T47D (cell line): Measurements from ENCODE around the gene DOCK6.

Source experiments
- DNase-seq, 2 experiments: peaks; one replicate each; pipeline versions ENCODE4 v3.0.0 to v3.0.0-alpha.2; 2011 to 2012; ENCODE audit warnings: low read depth in 1 of 2, low spot score in 1 of 2
- JUND ChIP-seq: IDR thresholded peaks from 2 replicates; pipeline ENCODE4 v1.6.1; 2012; ENCODE audit warnings: low read depth
- in situ Hi-C: cut with HindIII; loops from 2 replicates; pipeline ENCODE4 v1.10.0; 2016; ENCODE audit warnings: low sequenced_read_pairs, low pct_unique_long_range_greater_than_20kb

DOCK6 gene

GRCh38 chr19:11261971-11262839 is at the start of gene DOCK6:
Gene DOCK6, minus strand, starts transcription at chr19:11262524. Its CDS starts 84 bp downstream, at chr19:11262440.
- no peak for DNase-seq
- in situ Hi-C loops, result no loop called here
- TF ChIP-seq JUND, result no peak

GRCh38 chr19:11306337-11306736 is 44.0 kb upstream of the DOCK6 start:
- in situ Hi-C loops, result no loop called here
- no peak for TF ChIP-seq JUND
- no peak for DNase-seq

GRCh38 chr19:11304936-11305335 is 42.6 kb upstream of the DOCK6 start:
- DNase-seq, result no peak
- no peak for TF ChIP-seq JUND
- in situ Hi-C loops, result no loop called here

- in situ Hi-C loops, result no loop called here
- TF ChIP-seq JUND, result no peak
- DNase-seq, result no peak
These were observed 38.4 kb upstream of the DOCK6 start for GRCh38 chr19:11300811-11301120.

- in situ Hi-C loops, result no loop called here
- no peak for DNase-seq
- TF ChIP-seq JUND, result no peak
These were observed 37.9 kb upstream of the DOCK6 start for GRCh38 chr19:11299946-11300810.

GRCh38 chr19:11296264-11296663 is 33.9 kb upstream of the DOCK6 start:
- no peak for DNase-seq
- in situ Hi-C loops, result no loop called here
- TF ChIP-seq JUND, result no peak

- DNase-seq, result no peak
- TF ChIP-seq JUND, result no peak
- in situ Hi-C loops, result no loop called here
These were observed 33.4 kb upstream of the DOCK6 start, which contains the start of gene TSPAN16 for GRCh38 chr19:11295665-11296245. Gene TSPAN16, plus strand, starts transcription at chr19:11296160. Its CDS starts 138 bp downstream, at chr19:11296298.

GRCh38 chr19:11295180-11295579 is 32.9 kb upstream of the DOCK6 start:
- no peak for DNase-seq
- TF ChIP-seq JUND, result no peak
- in situ Hi-C loops, result no loop called here

- in situ Hi-C loops, result no loop called here
- DNase-seq, result peak; percentile 75 to 92
- TF ChIP-seq JUND, result no peak
These were observed 31.4 kb upstream of the DOCK6 start for GRCh38 chr19:11293433-11294389.

GRCh38 chr19:11291991-11292390 is 29.7 kb upstream of the DOCK6 start:
- DNase-seq, result no peak
- no peak for TF ChIP-seq JUND
- in situ Hi-C loops, result no loop called here

- in situ Hi-C loops, result no loop called here
- TF ChIP-seq JUND, result no peak
- no peak for DNase-seq
These were observed 29.1 kb upstream of the DOCK6 start for GRCh38 chr19:11291415-11291814.

- no peak for DNase-seq
- in situ Hi-C loops, result no loop called here
- TF ChIP-seq JUND, result no peak
These were observed 27.9 kb upstream of the DOCK6 start for GRCh38 chr19:11290256-11290655.
